Activated CD8-positive, alpha-beta T cell treated with anti-CD3 and anti-CD28 coated beads for 36 hours (primary cell): ENCODE measurements around the gene KRT2. TPM values are rescaled to one million over a fixed set of nuclear protein-coding genes. Genes with fewer than 3 reads are reported as not detected.

Source experiments
- ATAC-seq: fragments of 200-7000 bp; cut with Tn5 transposase; one replicate; pipeline ENCODE4 v1.10.0; 2021; ENCODE audit warnings: mild to moderate bottlenecking, moderate library complexity
- CTCF ChIA-PET: fragments of 350-600 bp; sonication (Branson Sonifier 250); formaldehyde crosslinking; loops from one replicate; lab custom pipeline; 2021; ENCODE audit warnings: antibody characterized with exemption; lab: Charles Lee
- POLR2A ChIA-PET: fragments of 350-600 bp; sonication (Branson Sonifier 250); formaldehyde crosslinking; loops from one replicate; lab custom pipeline; 2021; ENCODE audit warnings: antibody characterized with exemption; lab: Charles Lee
- DNase-seq: peaks from one replicate; pipeline ENCODE4 v3.0.0-alpha.2; 2020
- H3K27ac Mint-ChIP-seq: one replicate; pipeline ENCODE4 v1.8.0; 2021; ENCODE audit warnings: mild to moderate bottlenecking, mixed read lengths
- H3K27me3 Mint-ChIP-seq: one replicate; pipeline ENCODE4 v1.8.0; 2021; ENCODE audit warnings: mixed read lengths
- H3K36me3 Mint-ChIP-seq: one replicate; pipeline ENCODE4 v1.8.0; 2021; ENCODE audit warnings: low read depth, mixed read lengths
- H3K4me1 Mint-ChIP-seq: one replicate; pipeline ENCODE4 v1.8.0; 2021; ENCODE audit warnings: low read depth, mixed read lengths
- H3K4me3 Mint-ChIP-seq: one replicate; pipeline ENCODE4 v1.8.0; 2021; ENCODE audit warnings: mild to moderate bottlenecking, moderate library complexity, mixed read lengths
- H3K9me3 Mint-ChIP-seq: one replicate; pipeline ENCODE4 v1.8.0; 2021; ENCODE audit warnings: mixed read lengths
- intact Hi-C: fragments of 100-400 bp; cut with micrococcal nuclease; formaldehyde crosslinking; loops from one replicate; pipeline ENCODE4 v1.10.0; 2022
- total RNA-seq, 2 experiments: library from RNA; stranded (reverse); gene quantifications; one replicate each; pipeline ENCODE4 v1.2.3, GENCODE V29; 2021
- TF ChIP-seq, protein P1 (sequence below): fragments of 200-600 bp; IDR thresholded peaks from one replicate; pipeline ENCODE4 v1.8.0; 2022; ENCODE audit warnings: antibody characterized with exemption, mild to moderate bottlenecking

KRT2 gene
- total RNA-seq, 2 experiments from 2014 or later: not detected

DNA sequence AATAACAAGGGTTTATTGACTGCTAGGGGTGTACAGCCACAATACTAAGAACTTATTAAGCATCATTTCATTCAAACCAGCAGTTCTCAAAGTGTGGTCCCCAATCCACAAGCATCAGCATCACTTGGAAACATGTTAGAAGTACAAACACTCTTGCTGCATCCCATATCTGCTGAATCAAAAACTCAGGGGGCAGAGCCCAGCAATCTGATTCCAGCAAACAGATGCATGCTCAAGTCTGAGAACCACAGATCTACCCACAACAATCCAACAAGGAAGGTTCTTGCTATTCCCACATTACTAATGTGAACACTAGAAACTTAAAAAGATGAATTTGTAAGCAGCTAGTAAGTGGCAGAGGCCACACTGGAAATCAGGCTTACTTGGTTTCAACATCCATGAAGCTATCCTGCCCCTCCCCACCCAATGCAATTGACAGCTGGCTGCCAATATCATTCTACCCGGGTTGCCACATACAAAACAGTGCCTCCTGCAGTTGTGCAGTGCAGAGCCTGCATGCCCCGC is 45.1 kb upstream of the KRT2 start:
- ChIA-PET POLR2A (no interaction called here), CTCF (interaction anchor here (1.0 kb wide), 1 partner anchor 283 kb away, joined by 3 read pairs; no protein-coding TSS in a partner anchor)
- H3K9me3 Mint-ChIP-seq: no peaks in the 10 kb centered on the region
- intact Hi-C loops: no loop called here
- no peaks in the 10 kb centered on the region for H3K36me3 Mint-ChIP-seq
- DNase-seq (no peak), ATAC-seq (no peak)
- no peak overlapping the region for H3K4me3 Mint-ChIP-seq
- H3K27ac Mint-ChIP-seq: no peak overlapping the region
- TF ChIP-seq, protein P1, sequence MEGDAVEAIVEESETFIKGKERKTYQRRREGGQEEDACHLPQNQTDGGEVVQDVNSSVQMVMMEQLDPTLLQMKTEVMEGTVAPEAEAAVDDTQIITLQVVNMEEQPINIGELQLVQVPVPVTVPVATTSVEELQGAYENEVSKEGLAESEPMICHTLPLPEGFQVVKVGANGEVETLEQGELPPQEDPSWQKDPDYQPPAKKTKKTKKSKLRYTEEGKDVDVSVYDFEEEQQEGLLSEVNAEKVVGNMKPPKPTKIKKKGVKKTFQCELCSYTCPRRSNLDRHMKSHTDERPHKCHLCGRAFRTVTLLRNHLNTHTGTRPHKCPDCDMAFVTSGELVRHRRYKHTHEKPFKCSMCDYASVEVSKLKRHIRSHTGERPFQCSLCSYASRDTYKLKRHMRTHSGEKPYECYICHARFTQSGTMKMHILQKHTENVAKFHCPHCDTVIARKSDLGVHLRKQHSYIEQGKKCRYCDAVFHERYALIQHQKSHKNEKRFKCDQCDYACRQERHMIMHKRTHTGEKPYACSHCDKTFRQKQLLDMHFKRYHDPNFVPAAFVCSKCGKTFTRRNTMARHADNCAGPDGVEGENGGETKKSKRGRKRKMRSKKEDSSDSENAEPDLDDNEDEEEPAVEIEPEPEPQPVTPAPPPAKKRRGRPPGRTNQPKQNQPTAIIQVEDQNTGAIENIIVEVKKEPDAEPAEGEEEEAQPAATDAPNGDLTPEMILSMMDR: no peak
- H3K4me1 Mint-ChIP-seq: no peaks in the 10 kb centered on the region
- peaks cover under 1% of the 10 kb centered on the region for H3K27me3 Mint-ChIP-seq

DNA sequence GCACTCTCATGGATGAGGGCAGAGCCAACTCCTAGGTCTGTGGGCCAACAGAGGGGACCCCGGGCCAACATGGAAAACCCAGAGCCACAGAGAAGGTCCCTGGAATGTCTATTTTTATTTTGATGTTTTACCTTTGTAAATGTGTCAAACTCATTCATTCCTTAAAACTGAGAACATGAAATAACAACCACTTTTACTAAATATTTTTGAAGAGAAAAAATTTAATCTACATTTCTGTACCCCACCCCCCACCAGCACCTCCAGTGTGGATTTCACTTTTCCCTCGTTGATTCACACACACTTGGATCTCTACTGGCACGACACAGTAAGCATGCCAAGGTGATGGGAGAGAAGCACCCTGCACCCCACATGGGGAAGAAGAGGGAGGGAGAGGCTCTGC is 44.6 kb upstream of the KRT2 start:
- Mint-ChIP-seq H3K27me3 (no peaks in the 10 kb centered on the region), H3K4me3 (no peak overlapping the region), H3K9me3 (no peaks in the 10 kb centered on the region), H3K4me1 (peaks cover 3% of the 10 kb centered on the region), H3K36me3 (no peaks in the 10 kb centered on the region), H3K27ac (no peak overlapping the region)
- no peak for DNase-seq
- ATAC-seq: no peak
- ChIA-PET CTCF (interaction anchor here (1.0 kb wide), 1 partner anchor 284 kb away, joined by 3 read pairs; no protein-coding TSS in a partner anchor), POLR2A (no interaction called here)
- intact Hi-C loops: no loop called here
- TF ChIP-seq, protein P1: no peak

DNA sequence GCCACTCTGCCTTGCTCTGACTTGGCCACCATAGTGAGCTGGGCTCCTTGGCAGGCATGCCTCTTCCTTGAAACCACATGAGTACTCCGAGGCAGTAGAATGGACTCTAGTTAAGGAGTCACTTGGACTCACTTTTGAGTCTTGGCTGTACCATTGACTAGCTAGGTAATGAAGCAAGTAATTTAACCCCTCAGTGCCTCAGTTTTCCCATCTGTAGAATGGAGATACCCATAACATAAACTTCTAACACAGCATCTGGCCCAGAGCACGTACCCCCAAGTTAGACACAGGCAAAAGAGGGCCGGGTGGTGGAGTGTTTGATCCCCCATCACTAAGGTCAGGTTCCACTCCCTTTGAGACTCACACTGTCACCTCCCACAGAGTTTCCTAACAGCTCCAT is 43.0 kb upstream of the KRT2 start:
- no peaks in the 10 kb centered on the region for H3K27me3 Mint-ChIP-seq
- ChIA-PET POLR2A (no interaction called here), CTCF (interaction anchor here (1.4 kb wide), 1 partner anchor 185 kb away, joined by 5 read pairs; no protein-coding TSS in a partner anchor)
- no peaks in the 10 kb centered on the region for H3K9me3 Mint-ChIP-seq
- H3K4me1 Mint-ChIP-seq: peaks cover 13% of the 10 kb centered on the region
- no peak for ATAC-seq
- H3K4me3 Mint-ChIP-seq: no peak overlapping the region
- intact Hi-C loops: no loop called here
- H3K36me3 Mint-ChIP-seq: no peaks in the 10 kb centered on the region
- TF ChIP-seq, protein P1: no peak
- no peak overlapping the region for H3K27ac Mint-ChIP-seq
- no peak for DNase-seq

DNA sequence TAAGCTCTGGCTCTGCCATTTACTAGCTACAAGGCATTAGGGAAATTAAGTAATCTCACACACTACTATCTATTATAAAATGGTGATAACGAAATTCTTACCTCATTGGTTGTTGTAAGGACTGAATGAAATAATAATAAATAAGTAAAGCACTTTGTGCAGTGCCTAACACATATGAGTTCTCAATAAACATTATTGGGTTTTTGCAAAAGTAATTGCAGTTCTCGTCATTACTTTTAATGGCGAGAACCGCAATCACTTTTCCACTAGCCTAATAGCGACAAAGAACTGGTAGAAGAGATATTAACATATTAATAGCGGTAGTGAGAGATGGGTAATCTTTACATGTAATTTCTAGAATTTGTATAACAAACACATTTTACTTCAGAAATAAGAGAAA is 42.1 kb upstream of the KRT2 start:
- peaks cover 13% of the 10 kb centered on the region for H3K4me1 Mint-ChIP-seq
- intact Hi-C loops: no loop called here
- no peak overlapping the region for H3K4me3 Mint-ChIP-seq
- H3K9me3 Mint-ChIP-seq: no peaks in the 10 kb centered on the region
- TF ChIP-seq, protein P1: no peak
- ChIA-PET POLR2A (no interaction called here), CTCF (no interaction called here)
- H3K27ac Mint-ChIP-seq: no peak overlapping the region
- no peaks in the 10 kb centered on the region for H3K36me3 Mint-ChIP-seq
- ATAC-seq (no peak), DNase-seq (no peak)
- no peaks in the 10 kb centered on the region for H3K27me3 Mint-ChIP-seq

DNA sequence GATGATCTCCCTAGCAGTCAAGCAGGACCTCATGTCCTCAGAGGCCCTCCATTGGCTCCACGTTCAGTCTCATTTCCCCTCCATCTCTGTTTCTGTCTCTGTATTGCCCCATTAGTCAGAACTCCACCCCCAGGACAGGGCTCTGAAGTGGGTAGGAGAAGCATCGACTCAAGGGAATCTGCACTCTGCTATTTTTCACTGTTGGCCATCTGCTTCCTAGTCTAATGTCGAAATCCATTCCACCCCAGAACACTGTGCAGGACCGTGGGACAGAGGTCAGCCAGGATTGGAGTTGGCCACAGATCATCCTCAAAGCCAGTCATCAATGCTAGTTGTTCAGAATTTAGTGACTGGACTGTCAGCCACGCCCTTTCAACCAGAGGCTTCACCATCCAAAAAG is 41.2 kb upstream of the KRT2 start:
- intact Hi-C loops: no loop called here
- Mint-ChIP-seq H3K4me3 (no peak overlapping the region), H3K9me3 (no peaks in the 10 kb centered on the region), H3K36me3 (no peaks in the 10 kb centered on the region), H3K27me3 (no peaks in the 10 kb centered on the region), H3K4me1 (peaks cover 13% of the 10 kb centered on the region), H3K27ac (no peak overlapping the region)
- CTCF ChIA-PET: interaction anchor here (1.6 kb wide), 1 partner anchor 186 kb away, joined by 5 read pairs; no protein-coding TSS in a partner anchor
- no peak for DNase-seq
- POLR2A ChIA-PET: no interaction called here
- TF ChIP-seq, protein P1: no peak
- ATAC-seq: no peak
